WTC11 (cell line): ENCODE data around the gene SECISBP2L.

Experiments
- FOXJ3 ChIP-seq: sonication (generic); formaldehyde crosslinking; IDR thresholded peaks from 2 replicates; pipeline ENCODE4 v1.9.0; 2021; ENCODE audit warnings: missing genetic modification reagents, mild to moderate bottlenecking, borderline replicate concordance
- KAT7 ChIP-seq: sonication (generic); formaldehyde crosslinking; IDR thresholded peaks from 2 replicates; pipeline ENCODE4 v1.8.1; 2023; ENCODE audit warnings: missing genetic modification reagents, mild to moderate bottlenecking, borderline replicate concordance
- NR2C2 ChIP-seq: sonication (generic); formaldehyde crosslinking; IDR thresholded peaks from 2 replicates; pipeline ENCODE4 v1.8.0; 2022; ENCODE audit warnings: mild to moderate bottlenecking, missing genetic modification reagents
- ZNF121 ChIP-seq: sonication (generic); formaldehyde crosslinking; IDR thresholded peaks from 2 replicates; pipeline ENCODE4 v1.8.0; 2023; ENCODE audit warnings: missing genetic modification reagents
- TF ChIP-seq, protein P1 (sequence below): sonication (generic); formaldehyde crosslinking; IDR thresholded peaks from 2 replicates; pipeline ENCODE4 v1.8.0; 2023; ENCODE audit warnings: missing genetic modification reagents
- TF ChIP-seq, protein P2 (sequence below): sonication (generic); formaldehyde crosslinking; IDR thresholded peaks from 2 replicates; pipeline ENCODE4 v1.8.0; 2022; ENCODE audit warnings: mild to moderate bottlenecking, missing genetic modification reagents
- TF ChIP-seq, protein P3 (sequence below): fragments of 200-600 bp; IDR thresholded peaks from 2 replicates; pipeline ENCODE4 v1.8.0; 2022; ENCODE audit warnings: antibody characterized with exemption
- TF ChIP-seq, protein P4 (sequence below): sonication (generic); formaldehyde crosslinking; IDR thresholded peaks from 2 replicates; pipeline ENCODE4 v1.8.0; 2022; ENCODE audit warnings: mild to moderate bottlenecking, missing genetic modification reagents
- TF ChIP-seq, protein P5 (sequence below): sonication (generic); formaldehyde crosslinking; IDR thresholded peaks from 2 replicates; pipeline ENCODE4 v1.8.1; 2023; ENCODE audit warnings: mild to moderate bottlenecking, moderate library complexity, missing genetic modification reagents
- TF ChIP-seq, protein P6 (sequence below): sonication (generic); formaldehyde crosslinking; IDR thresholded peaks from 2 replicates; pipeline ENCODE4 v1.8.0; 2022; ENCODE audit warnings: mild to moderate bottlenecking, missing genetic modification reagents

DNA sequence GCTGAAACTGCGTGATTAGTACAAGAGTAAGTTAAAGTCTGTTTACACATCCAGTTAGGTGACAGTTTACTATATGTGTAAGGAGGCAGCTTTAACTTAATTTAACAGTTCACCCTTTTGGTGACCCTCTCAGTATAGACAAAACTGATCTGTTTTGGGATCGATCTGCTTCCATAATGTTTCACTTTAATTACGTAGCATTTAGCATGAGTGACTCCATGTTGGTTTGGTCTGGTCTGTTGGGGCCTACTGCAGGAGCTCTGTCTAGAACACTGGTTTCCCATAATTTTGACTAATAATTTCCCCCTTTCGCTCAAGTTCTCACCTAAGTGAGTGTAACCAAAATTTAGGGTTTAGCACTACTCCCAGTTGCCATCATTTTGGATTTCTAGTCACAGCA, 6.4 kb upstream of the SECISBP2L start:
- TF ChIP-seq, protein P1, sequence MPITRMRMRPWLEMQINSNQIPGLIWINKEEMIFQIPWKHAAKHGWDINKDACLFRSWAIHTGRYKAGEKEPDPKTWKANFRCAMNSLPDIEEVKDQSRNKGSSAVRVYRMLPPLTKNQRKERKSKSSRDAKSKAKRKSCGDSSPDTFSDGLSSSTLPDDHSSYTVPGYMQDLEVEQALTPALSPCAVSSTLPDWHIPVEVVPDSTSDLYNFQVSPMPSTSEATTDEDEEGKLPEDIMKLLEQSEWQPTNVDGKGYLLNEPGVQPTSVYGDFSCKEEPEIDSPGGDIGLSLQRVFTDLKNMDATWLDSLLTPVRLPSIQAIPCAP (CRISPR knock-in tag) = no peak
- TF ChIP-seq, protein P2, sequence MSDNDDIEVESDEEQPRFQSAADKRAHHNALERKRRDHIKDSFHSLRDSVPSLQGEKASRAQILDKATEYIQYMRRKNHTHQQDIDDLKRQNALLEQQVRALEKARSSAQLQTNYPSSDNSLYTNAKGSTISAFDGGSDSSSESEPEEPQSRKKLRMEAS (CRISPR knock-in tag) = no peak
- TF ChIP-seq, protein P3, sequence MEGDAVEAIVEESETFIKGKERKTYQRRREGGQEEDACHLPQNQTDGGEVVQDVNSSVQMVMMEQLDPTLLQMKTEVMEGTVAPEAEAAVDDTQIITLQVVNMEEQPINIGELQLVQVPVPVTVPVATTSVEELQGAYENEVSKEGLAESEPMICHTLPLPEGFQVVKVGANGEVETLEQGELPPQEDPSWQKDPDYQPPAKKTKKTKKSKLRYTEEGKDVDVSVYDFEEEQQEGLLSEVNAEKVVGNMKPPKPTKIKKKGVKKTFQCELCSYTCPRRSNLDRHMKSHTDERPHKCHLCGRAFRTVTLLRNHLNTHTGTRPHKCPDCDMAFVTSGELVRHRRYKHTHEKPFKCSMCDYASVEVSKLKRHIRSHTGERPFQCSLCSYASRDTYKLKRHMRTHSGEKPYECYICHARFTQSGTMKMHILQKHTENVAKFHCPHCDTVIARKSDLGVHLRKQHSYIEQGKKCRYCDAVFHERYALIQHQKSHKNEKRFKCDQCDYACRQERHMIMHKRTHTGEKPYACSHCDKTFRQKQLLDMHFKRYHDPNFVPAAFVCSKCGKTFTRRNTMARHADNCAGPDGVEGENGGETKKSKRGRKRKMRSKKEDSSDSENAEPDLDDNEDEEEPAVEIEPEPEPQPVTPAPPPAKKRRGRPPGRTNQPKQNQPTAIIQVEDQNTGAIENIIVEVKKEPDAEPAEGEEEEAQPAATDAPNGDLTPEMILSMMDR = no peak
- TF ChIP-seq ZNF121 (CRISPR knock-in tag) (no peak), KAT7 (no peak), NR2C2 (CRISPR knock-in tag) (no peak), FOXJ3 (no peak)
- TF ChIP-seq, protein P4, sequence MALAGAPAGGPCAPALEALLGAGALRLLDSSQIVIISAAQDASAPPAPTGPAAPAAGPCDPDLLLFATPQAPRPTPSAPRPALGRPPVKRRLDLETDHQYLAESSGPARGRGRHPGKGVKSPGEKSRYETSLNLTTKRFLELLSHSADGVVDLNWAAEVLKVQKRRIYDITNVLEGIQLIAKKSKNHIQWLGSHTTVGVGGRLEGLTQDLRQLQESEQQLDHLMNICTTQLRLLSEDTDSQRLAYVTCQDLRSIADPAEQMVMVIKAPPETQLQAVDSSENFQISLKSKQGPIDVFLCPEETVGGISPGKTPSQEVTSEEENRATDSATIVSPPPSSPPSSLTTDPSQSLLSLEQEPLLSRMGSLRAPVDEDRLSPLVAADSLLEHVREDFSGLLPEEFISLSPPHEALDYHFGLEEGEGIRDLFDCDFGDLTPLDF (CRISPR knock-in tag) = no peak
- TF ChIP-seq, protein P5, sequence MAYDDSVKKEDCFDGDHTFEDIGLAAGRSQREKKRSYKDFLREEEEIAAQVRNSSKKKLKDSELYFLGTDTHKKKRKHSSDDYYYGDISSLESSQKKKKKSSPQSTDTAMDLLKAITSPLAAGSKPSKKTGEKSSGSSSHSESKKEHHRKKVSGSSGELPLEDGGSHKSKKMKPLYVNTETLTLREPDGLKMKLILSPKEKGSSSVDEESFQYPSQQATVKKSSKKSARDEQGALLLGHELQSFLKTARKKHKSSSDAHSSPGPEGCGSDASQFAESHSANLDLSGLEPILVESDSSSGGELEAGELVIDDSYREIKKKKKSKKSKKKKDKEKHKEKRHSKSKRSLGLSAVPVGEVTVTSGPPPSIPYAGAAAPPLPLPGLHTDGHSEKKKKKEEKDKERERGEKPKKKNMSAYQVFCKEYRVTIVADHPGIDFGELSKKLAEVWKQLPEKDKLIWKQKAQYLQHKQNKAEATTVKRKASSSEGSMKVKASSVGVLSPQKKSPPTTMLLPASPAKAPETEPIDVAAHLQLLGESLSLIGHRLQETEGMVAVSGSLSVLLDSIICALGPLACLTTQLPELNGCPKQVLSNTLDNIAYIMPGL = no peak
- TF ChIP-seq, protein P6, sequence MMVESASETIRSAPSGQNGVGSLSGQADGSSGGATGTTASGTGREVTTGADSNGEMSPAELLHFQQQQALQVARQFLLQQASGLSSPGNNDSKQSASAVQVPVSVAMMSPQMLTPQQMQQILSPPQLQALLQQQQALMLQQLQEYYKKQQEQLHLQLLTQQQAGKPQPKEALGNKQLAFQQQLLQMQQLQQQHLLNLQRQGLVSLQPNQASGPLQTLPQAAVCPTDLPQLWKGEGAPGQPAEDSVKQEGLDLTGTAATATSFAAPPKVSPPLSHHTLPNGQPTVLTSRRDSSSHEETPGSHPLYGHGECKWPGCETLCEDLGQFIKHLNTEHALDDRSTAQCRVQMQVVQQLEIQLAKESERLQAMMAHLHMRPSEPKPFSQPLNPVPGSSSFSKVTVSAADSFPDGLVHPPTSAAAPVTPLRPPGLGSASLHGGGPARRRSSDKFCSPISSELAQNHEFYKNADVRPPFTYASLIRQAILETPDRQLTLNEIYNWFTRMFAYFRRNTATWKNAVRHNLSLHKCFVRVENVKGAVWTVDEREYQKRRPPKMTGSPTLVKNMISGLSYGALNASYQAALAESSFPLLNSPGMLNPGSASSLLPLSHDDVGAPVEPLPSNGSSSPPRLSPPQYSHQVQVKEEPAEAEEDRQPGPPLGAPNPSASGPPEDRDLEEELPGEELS (CRISPR knock-in tag) = no peak
